A549 (cell line): ENCODE results near the gene ADARB2.

Source experiments
- CTCF ChIP-seq: fragments of >200 bp; sonication (Bioruptor Twin); formaldehyde crosslinking; IDR thresholded peaks from 3 replicates; pipeline ENCODE4 v1.5.1; 2016
- KDM1A ChIP-seq: fragments of 200-600 bp; sonication (generic); IDR thresholded peaks from 2 replicates; pipeline ENCODE4 v1.6.1; 2016; ENCODE audit warnings: low read depth, mild to moderate bottlenecking
- POLR2A ChIP-seq: IDR thresholded peaks from 2 replicates; pipeline ENCODE4 v1.6.1; 2012; ENCODE audit warnings: mild to moderate bottlenecking, low read length
- RARB ChIP-seq: fragments of 250-450 bp; sonication (Bioruptor Pico); IDR thresholded peaks from 2 replicates; pipeline ENCODE4 v1.8.0; 2021; ENCODE audit warnings: mild to moderate bottlenecking, moderate library complexity

DNA sequence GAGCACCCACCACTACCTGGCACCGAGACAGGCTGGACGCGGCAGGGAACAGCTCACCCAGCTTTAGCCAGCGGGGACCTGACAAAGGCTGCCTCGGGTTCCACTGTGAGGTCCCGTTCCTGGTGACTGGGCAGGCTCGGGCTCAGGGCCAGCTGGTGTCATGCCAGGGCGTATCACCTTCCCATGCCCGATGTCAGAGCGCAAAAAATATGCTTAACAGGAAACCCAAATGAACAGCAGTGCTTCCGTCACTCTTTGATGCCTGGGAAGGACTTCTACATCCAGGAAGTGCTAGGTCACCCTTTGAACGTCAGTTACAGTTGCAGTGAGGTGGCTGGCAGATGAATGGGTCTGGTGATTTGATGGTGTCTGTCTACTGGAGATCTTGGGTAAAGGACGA lies 106.0 kb downstream of the ADARB2 start:
- TF ChIP-seq POLR2A (no peak), KDM1A (no peak), CTCF (no peak), RARB (CRISPR knock-in tag) (no peak)
